Measurements from ENCODE around the gene LGALS3BP. TPM values are rescaled to one million over a fixed set of nuclear protein-coding genes. Genes with fewer than 3 reads are reported as not detected.

Gene LGALS3BP
- total and polyA plus RNA-seq, 10 donors, result 33.6 to 188 (median 100) TPM

DNA sequence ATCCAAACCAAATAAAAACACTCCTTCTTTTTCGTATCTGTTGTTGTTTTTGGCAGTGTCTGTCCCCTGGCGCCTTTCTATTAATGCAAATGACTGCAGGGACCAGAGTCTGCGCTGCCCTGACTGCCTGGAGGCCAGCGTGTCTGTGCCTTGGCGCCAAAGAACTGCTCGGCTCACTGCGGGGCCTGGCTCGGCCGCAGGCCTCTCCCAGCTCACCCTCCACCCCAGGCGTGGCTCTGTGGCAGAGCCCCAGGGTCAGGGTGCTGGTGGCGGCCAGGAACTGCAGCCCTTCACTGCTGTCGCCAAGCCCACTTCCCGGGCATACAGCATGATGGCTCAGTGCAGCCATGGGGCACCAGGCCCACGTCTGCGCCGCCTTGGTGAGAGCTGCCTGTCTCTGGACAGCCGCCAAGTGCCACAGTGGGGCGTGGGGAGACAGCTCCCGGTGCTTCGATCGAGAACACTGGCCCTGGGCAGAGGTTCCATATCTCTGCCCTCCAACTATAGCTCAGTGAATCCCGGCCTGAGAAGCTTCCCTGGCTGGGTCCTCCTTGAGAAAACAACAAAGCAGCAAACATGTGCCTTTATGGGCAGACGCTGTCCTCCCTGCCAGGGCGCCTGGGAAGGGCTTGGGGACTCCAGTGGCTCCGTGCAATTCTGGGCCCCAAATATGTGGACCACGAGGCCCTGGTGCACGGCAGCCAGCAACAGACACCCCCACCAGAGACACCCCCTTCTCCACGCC is 18.8 kb upstream of the LGALS3BP start:
- DNase-seq, result peak; percentile 86
- intact Hi-C loops (cut with DNase I; ENCODE audit: low total_unique reads), result no loop called here
- H3K36me3 ChIP-seq, result peaks cover 0 to 100% (median 71%) of the 10 kb centered on the region in 6 donors
- H3K4me3 ChIP-seq, result no peak overlapping the region
- no peaks in the 10 kb centered on the region for H3K9me3 ChIP-seq
- H3K4me1 ChIP-seq, result peaks cover 0 to 85% (median 50%) of the 10 kb centered on the region in 6 donors
- peak overlapping the region; percentile 5 to 88 (median 74) for H3K27ac ChIP-seq
- TF ChIP-seq, protein P1, sequence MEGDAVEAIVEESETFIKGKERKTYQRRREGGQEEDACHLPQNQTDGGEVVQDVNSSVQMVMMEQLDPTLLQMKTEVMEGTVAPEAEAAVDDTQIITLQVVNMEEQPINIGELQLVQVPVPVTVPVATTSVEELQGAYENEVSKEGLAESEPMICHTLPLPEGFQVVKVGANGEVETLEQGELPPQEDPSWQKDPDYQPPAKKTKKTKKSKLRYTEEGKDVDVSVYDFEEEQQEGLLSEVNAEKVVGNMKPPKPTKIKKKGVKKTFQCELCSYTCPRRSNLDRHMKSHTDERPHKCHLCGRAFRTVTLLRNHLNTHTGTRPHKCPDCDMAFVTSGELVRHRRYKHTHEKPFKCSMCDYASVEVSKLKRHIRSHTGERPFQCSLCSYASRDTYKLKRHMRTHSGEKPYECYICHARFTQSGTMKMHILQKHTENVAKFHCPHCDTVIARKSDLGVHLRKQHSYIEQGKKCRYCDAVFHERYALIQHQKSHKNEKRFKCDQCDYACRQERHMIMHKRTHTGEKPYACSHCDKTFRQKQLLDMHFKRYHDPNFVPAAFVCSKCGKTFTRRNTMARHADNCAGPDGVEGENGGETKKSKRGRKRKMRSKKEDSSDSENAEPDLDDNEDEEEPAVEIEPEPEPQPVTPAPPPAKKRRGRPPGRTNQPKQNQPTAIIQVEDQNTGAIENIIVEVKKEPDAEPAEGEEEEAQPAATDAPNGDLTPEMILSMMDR (IDR thresholded peaks at IDR 0.05 in 8 of 11, conservative IDR thresholded peaks at IDR 0.05 in 3 of 11), result peak in 6 of 11 experiments; percentile 7 to 47 (median 28)
- TF ChIP-seq POLR2AphosphoS5 (IDR thresholded peaks at IDR 0.05) (peak; percentile 61 to 81 (median 77)), POLR2A (IDR thresholded peaks at IDR 0.05) (no peak)
- no peaks in the 10 kb centered on the region for H3K27me3 ChIP-seq (replicated peaks in 1 of 7)
- WGBS, 5 donors, result 73 to 94% (median 80%) methylated on average over 14 to 28 of the region's 28 CpGs

DNA sequence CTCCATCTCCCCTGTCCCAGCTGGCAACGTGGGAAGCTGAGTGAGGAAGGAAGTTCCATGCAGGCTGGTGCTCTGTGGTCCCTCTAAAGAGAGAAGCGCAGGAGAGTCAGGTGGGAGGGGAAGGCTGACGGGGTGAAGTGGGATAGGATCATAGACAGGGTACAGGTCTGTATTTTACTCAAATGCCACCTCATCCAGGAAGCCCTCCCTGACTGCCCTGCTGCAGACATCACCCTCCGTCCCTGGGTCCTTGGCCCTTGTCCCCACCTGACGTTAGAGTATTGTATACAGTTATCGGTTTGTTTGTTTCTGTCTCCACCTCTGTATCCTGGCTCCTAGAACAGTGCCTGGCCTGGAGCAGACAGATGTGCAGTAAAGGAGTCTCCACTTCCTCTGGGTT is 18.2 kb upstream of the LGALS3BP start:
- DNase-seq, result no peak
- intact Hi-C loops (cut with DNase I; ENCODE audit: low total_unique reads), result no loop called here
- Histone ChIP-seq H3K36me3 (peaks cover under 1 to 100% (median 74%) of the 10 kb centered on the region in 6 donors), H3K27ac (peak overlapping the region in 7 of 8 donors; percentile 5 to 88 (median 79)), H3K4me1 (peaks cover 3 to 86% (median 54%) of the 10 kb centered on the region in 6 donors), H3K4me3 (no peak overlapping the region), H3K9me3 (no peaks in the 10 kb centered on the region), H3K27me3 (replicated peaks in 1 of 7) (no peaks in the 10 kb centered on the region)
- TF ChIP-seq, protein P1 (IDR thresholded peaks at IDR 0.05 in 8 of 11, conservative IDR thresholded peaks at IDR 0.05 in 3 of 11), result no peak
- TF ChIP-seq POLR2AphosphoS5 (IDR thresholded peaks at IDR 0.05) (no peak), POLR2A (IDR thresholded peaks at IDR 0.05) (no peak)
- 61 to 81% (median 71%) methylated on average over 6 of the region's 6 CpGs for WGBS, 5 donors

DNA sequence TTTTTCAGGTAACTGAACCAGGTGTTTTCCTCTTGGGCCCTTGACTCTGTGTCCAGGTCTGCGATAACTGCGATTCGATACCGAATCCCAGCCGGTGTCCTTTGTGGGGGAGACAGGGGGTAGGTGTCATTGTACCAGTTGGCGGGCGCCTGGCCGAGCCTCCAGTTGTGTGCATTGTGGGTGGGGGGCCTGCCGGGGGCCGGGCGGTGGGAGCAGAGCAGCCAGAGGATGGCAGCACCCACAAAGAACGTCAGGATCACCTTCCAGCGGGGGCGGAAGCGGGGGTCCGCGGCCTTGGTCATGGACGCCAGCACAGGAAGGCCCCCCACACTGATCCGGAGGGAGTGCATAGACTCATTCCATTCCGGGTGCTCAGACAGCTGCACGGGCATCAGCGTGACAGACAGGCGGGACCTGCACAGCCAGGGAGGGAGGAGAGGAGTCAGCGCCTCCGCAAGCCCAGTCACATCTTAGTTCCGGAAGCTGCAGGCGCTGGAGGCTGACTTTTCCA is 17.6 kb upstream of the LGALS3BP start:
- Histone ChIP-seq H3K36me3 (peaks cover 2 to 100% (median 77%) of the 10 kb centered on the region in 6 donors), H3K4me1 (peaks cover 6 to 86% (median 57%) of the 10 kb centered on the region in 6 donors), H3K27me3 (replicated peaks in 1 of 7) (no peaks in the 10 kb centered on the region), H3K4me3 (no peak overlapping the region), H3K27ac (peak overlapping the region in 6 of 8 donors; percentile 70 to 88 (median 82)), H3K9me3 (no peaks in the 10 kb centered on the region)
- DNase-seq, result no peak
- peak in 1 of 3 donors; percentile 39 for TF ChIP-seq POLR2AphosphoS5 (IDR thresholded peaks at IDR 0.05)
- TF ChIP-seq, protein P1 (IDR thresholded peaks at IDR 0.05 in 8 of 11, conservative IDR thresholded peaks at IDR 0.05 in 3 of 11), result no peak
- WGBS, 5 donors, result 87 to 92% (median 90%) methylated on average over 27 of the region's 27 CpGs
- intact Hi-C loops (cut with DNase I; ENCODE audit: low total_unique reads), result no loop called here

DNA sequence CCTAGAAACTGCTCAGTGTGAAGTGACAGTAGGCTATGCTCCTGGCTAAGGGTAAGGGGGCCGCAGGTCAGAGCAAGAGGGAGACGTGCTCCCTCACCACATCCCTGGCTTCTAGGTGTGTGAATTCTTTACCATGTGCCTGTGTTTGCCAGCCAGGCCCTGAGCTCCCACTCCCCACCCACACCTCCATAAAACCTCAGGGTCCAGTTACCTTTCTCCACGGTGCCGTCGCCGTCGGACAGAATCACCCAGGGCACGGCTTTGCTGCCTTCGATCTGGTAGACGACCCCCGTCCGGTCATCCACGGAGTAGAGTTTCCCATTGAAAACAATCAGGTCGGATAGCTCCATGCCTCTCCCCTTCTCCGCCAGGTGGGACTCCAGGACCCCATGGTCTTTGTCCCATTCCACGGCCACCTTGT is 17.1 kb upstream of the LGALS3BP start:
- no peak for TF ChIP-seq POLR2AphosphoS5 (IDR thresholded peaks at IDR 0.05)
- TF ChIP-seq, protein P1 (IDR thresholded peaks at IDR 0.05 in 8 of 11, conservative IDR thresholded peaks at IDR 0.05 in 3 of 11), result no peak
- TF ChIP-seq POLR2A (IDR thresholded peaks at IDR 0.05), result no peak
- intact Hi-C loops (cut with DNase I; ENCODE audit: low total_unique reads), result no loop called here
- Histone ChIP-seq H3K27me3 (replicated peaks in 1 of 7) (no peaks in the 10 kb centered on the region), H3K27ac (peak overlapping the region in 7 of 8 donors; percentile 56 to 88 (median 81)), H3K4me1 (peaks cover 6 to 86% (median 58%) of the 10 kb centered on the region in 6 donors), H3K4me3 (no peak overlapping the region), H3K36me3 (peaks cover 2 to 100% (median 79%) of the 10 kb centered on the region in 6 donors), H3K9me3 (no peaks in the 10 kb centered on the region)
- no peak for DNase-seq
- WGBS, 5 donors, result 90 to 95% (median 93%) methylated on average over 16 of the region's 16 CpGs

Measured in spleen (tissue), 11 donors.